Vagina (tissue), 2 donors: ENCODE measurements around the gene OR51G2.

ENCODE experiments used
- CTCF ChIP-seq, 3 experiments: fragments of 450-650 bp in 2 of 3; fragments of 200-600 bp in 1 of 3; sonication (generic) in 1 of 3; IDR thresholded peaks; one replicate each; pipeline ENCODE4 v1.5.1; 2017 to 2019; ENCODE audit warnings: antibody characterized with exemption in 3 of 3, mild to moderate bottlenecking in 2 of 3, moderate library complexity in 2 of 3
- POLR2AphosphoS5 ChIP-seq, 2 donors: sonication (generic); formaldehyde crosslinking; IDR thresholded peaks; one replicate each; pipeline ENCODE4 v1.9.0; 2017; ENCODE audit warnings: antibody characterized with exemption in 2 of 2, mild to moderate bottlenecking in 2 of 2, low read depth in 1 of 2; ENCODE audit not compliant: insufficient read depth in 1 of 2

DNA sequence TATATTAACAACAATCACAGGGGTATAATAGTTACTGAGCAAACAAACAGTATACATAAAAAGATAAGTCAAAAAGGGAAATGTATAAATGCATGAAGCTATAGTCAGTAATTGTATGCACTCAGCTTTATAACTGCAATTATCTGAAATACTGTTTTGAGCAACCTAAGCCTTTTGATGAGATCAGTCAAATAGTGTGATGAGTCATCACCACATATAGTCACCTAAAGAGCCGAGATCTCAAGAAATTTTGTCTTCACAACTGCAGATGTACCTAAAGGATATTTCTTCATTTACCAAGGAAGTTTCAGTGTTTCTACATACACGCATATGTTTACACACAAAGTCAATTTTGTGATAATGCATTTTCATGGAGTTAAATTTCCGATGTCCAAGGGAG, 41.7 kb upstream of the OR51G2 start:
- TF ChIP-seq CTCF (IDR thresholded peaks at IDR 0.05) (no peak), POLR2AphosphoS5 (IDR thresholded peaks at IDR 0.05; ENCODE audit: insufficient read depth in 1 of 2, low read depth in 1 of 2) (no peak)
